Measurements from ENCODE around the gene POGZ.

POGZ gene

GRCh38 chr1:151508833-151509232, 49.5 kb upstream of the POGZ start (continued):
- TF ChIP-seq CREB5 (CRISPR knock-in tag; IDR thresholded peaks at IDR 0.05; ENCODE audit: low read depth) (no peak), OSR1 (CRISPR knock-in tag; IDR thresholded peaks at IDR 0.05) (no peak), CSRNP3 (CRISPR knock-in tag; IDR thresholded peaks at IDR 0.05) (no peak), GLIS3 (CRISPR knock-in tag; IDR thresholded peaks at IDR 0.05) (no peak), TOX (CRISPR knock-in tag; IDR thresholded peaks at IDR 0.05; ENCODE audit: borderline replicate concordance) (no peak)

GRCh38 chr1:151504759-151505158, 45.5 kb upstream of the POGZ start:
- TF ChIP-seq TOX (CRISPR knock-in tag; IDR thresholded peaks at IDR 0.05; ENCODE audit: borderline replicate concordance) (no peak), CSRNP3 (CRISPR knock-in tag; IDR thresholded peaks at IDR 0.05) (no peak), CSDC2 (CRISPR knock-in tag; IDR thresholded peaks at IDR 0.05) (no peak), BACH2 (CRISPR knock-in tag; IDR thresholded peaks at IDR 0.05; ENCODE audit: borderline replicate concordance) (no peak), OSR1 (CRISPR knock-in tag; IDR thresholded peaks at IDR 0.05) (no peak), ZNF565 (CRISPR knock-in tag; conservative IDR thresholded peaks at IDR 0.05; ENCODE audit: low read depth) (no peak), POU6F1 (CRISPR knock-in tag; IDR thresholded peaks at IDR 0.05; ENCODE audit: borderline replicate concordance, low read depth) (no peak), ESRRG (CRISPR knock-in tag; IDR thresholded peaks at IDR 0.05) (no peak), ZFP30 (CRISPR knock-in tag; IDR thresholded peaks at IDR 0.05) (no peak), ZC3H10 (CRISPR knock-in tag; IDR thresholded peaks at IDR 0.05) (no peak)
- ATAC-seq, result no peak

- no peak for ATAC-seq
These were observed 45.0 kb upstream of the POGZ start for GRCh38 chr1:151504252-151504651.

More at GRCh38 chr1:151504252-151504651, 45.0 kb upstream of the POGZ start:
- TF ChIP-seq CSDC2 (CRISPR knock-in tag; IDR thresholded peaks at IDR 0.05) (no peak), GLIS3 (CRISPR knock-in tag; IDR thresholded peaks at IDR 0.05) (no peak), PPARA (CRISPR knock-in tag; IDR thresholded peaks at IDR 0.05; ENCODE audit: borderline replicate concordance) (no peak), ZFP30 (CRISPR knock-in tag; IDR thresholded peaks at IDR 0.05) (no peak), ZC3H10 (CRISPR knock-in tag; IDR thresholded peaks at IDR 0.05) (no peak), ZNF8 (CRISPR knock-in tag; IDR thresholded peaks at IDR 0.05) (no peak), ESRRG (CRISPR knock-in tag; IDR thresholded peaks at IDR 0.05) (no peak), SNAI2 (CRISPR knock-in tag; IDR thresholded peaks at IDR 0.05) (no peak), POU6F1 (CRISPR knock-in tag; IDR thresholded peaks at IDR 0.05; ENCODE audit: borderline replicate concordance, low read depth) (no peak), ZNF70 (CRISPR knock-in tag; IDR thresholded peaks at IDR 0.05) (no peak), RARB (CRISPR knock-in tag; IDR thresholded peaks at IDR 0.05) (no peak), CREB5 (CRISPR knock-in tag; IDR thresholded peaks at IDR 0.05; ENCODE audit: low read depth) (no peak)

Data from SK-N-SH treated with all-trans-retinoic acid at 6 μM for 48 hours (cell line).